Gastroesophageal sphincter (tissue), 3 donors: ENCODE data around the gene SLC28A2.

Source experiments
- CTCF ChIP-seq, 4 experiments: fragments of 200-600 bp in 2 of 4; fragments of 450-650 bp in 2 of 4; sonication (generic) in 1 of 4; IDR thresholded peaks; one replicate each; pipeline ENCODE4 v1.5.1; 2017 to 2019; ENCODE audit warnings: antibody characterized with exemption in 4 of 4, mild to moderate bottlenecking in 2 of 4, moderate library complexity in 2 of 4
- POLR2A ChIP-seq, 2 donors: fragments of 450-650 bp; IDR thresholded peaks; one replicate each; pipeline ENCODE4 v1.6.1; 2017; ENCODE audit warnings: antibody characterized with exemption in 2 of 2, mild to moderate bottlenecking in 2 of 2, moderate library complexity in 1 of 2
- POLR2AphosphoS5 ChIP-seq: sonication (generic); formaldehyde crosslinking; IDR thresholded peaks from one replicate; pipeline ENCODE4 v1.6.1; 2017; ENCODE audit warnings: antibody characterized with exemption

GRCh38 chr15:45265506-45265905, 13.5 kb downstream of the SLC28A2 start:
- TF ChIP-seq CTCF (IDR thresholded peaks at IDR 0.05) (no peak), POLR2AphosphoS5 (no peak), POLR2A (IDR thresholded peaks at IDR 0.05) (no peak)
